A673 (cell line): ENCODE results near the gene CFAP90. TPM values are rescaled to one million over a fixed set of nuclear protein-coding genes. Genes with fewer than 3 reads are reported as not detected.

Experiments
- BruUV-seq: library from RNA; stranded (reverse); fragments of 400-500 nt; replicated peaks from 2 replicates; lab custom pipeline; 2021; lab: Mats Ljungman, UMichigan
- CTCF ChIA-PET: fragments of 300-600 bp; sonication (Branson Sonifier 250); formaldehyde crosslinking; loops from one replicate; lab custom pipeline; 2022; ENCODE audit warnings: antibody characterized with exemption; lab: Charles Lee
- POLR2A ChIA-PET: fragments of 300-600 bp; sonication (Branson Sonifier 250); formaldehyde crosslinking; loops from one replicate; lab custom pipeline; 2022; ENCODE audit warnings: antibody characterized with exemption; ENCODE audit not compliant: low non-redundant PET; lab: Charles Lee
- DNase-seq: peaks from one replicate; pipeline ENCODE4 v3.0.0-alpha.2; 2015; ENCODE audit warnings: low spot score
- H3K27ac ChIP-seq: fragments of 200-600 bp; sonication (generic); 2 replicates; pipeline ENCODE4 v1.5.1; 2016; ENCODE audit warnings: mixed run types, low read depth, mild to moderate bottlenecking, mixed read lengths, antibody characterized with exemption, low read length; ENCODE audit not compliant: poor library complexity, severe bottlenecking
- H3K27me3 ChIP-seq: fragments of 200-600 bp; sonication (generic); replicated peaks from 2 replicates; pipeline ENCODE4 v1.6.1; 2017; ENCODE audit warnings: mixed run types, low read depth, mild to moderate bottlenecking, mixed read lengths, antibody characterized with exemption, low read length; ENCODE audit not compliant: insufficient read depth, poor library complexity
- H3K36me3 ChIP-seq: fragments of 200-600 bp; sonication (generic); 2 replicates; pipeline ENCODE4 v1.6.1; 2016; ENCODE audit warnings: mixed run types, mild to moderate bottlenecking, mixed read lengths, antibody characterized with exemption, low read length; ENCODE audit not compliant: insufficient read depth, poor library complexity, severe bottlenecking
- H3K4me1 ChIP-seq: fragments of 200-600 bp; sonication (generic); 2 replicates; pipeline ENCODE4 v1.6.1; 2017; ENCODE audit warnings: mixed run types, mild to moderate bottlenecking, mixed read lengths, antibody characterized with exemption, low read length; ENCODE audit not compliant: insufficient read depth, poor library complexity, severe bottlenecking
- H3K4me3 ChIP-seq: fragments of 200-600 bp; sonication (generic); 2 replicates; pipeline ENCODE4 v1.5.1; 2016; ENCODE audit warnings: low read depth, mixed run types, mild to moderate bottlenecking, mixed read lengths, low read length; ENCODE audit not compliant: poor library complexity, severe bottlenecking
- H3K9me3 ChIP-seq: fragments of 200-600 bp; sonication (generic); 2 replicates; pipeline ENCODE4 v1.6.1; 2016; ENCODE audit warnings: mixed run types, low read depth, mild to moderate bottlenecking, mixed read lengths, antibody characterized with exemption, low read length; ENCODE audit not compliant: poor library complexity, severe bottlenecking
- CTCF ChIP-seq: fragments of 300-800, 200-600 bp; sonication (generic); conservative IDR thresholded peaks from 2 replicates; pipeline ENCODE4 v1.5.1; 2017; ENCODE audit warnings: low read depth, mild to moderate bottlenecking, antibody characterized with exemption, low read length, moderate library complexity, mixed read lengths
- EZH2 ChIP-seq: fragments of 200-600 bp; sonication (generic); IDR thresholded peaks from 2 replicates; pipeline ENCODE4 v1.6.1; 2017; ENCODE audit warnings: borderline replicate concordance, low read depth, mild to moderate bottlenecking, mixed read lengths, antibody characterized with exemption, low read length; ENCODE audit not compliant: poor library complexity, severe bottlenecking
- intact Hi-C: fragments of 100-400 bp; cut with micrococcal nuclease; formaldehyde crosslinking; loops from one replicate; pipeline ENCODE4 v1.10.0; 2022; ENCODE audit not compliant: unreplicated experiment
- total RNA-seq: library from RNA; stranded (reverse); gene quantifications from 2 replicates; pipeline ENCODE4 v1.2.3, GENCODE V29; 2021

Gene CFAP90
- total RNA-seq, 1 experiment from 2014 or later, result not detected

GRCh38 chr5:7846327-7846726 lies 4.6 kb downstream of the CFAP90 start:
- CTCF ChIA-PET, result no interaction called here
- H3K4me1 ChIP-seq, result peaks cover 9% of the 10 kb centered on the region
- POLR2A ChIA-PET, result no interaction called here
- H3K36me3 ChIP-seq, result no peaks in the 10 kb centered on the region
- no peak overlapping the region for H3K4me3 ChIP-seq
- no TSS peak for BruUV-seq
- no peaks in the 10 kb centered on the region for H3K9me3 ChIP-seq
- no peak overlapping the region for H3K27ac ChIP-seq
- TF ChIP-seq EZH2, result no peak
- no peak for TF ChIP-seq CTCF
- peaks cover 29% of the 10 kb centered on the region for H3K27me3 ChIP-seq
- intact Hi-C loops, result no loop called here
- DNase-seq, result no peak

GRCh38 chr5:7845557-7845956 lies 5.4 kb downstream of the CFAP90 start:
- Histone ChIP-seq H3K27me3 (peaks cover 29% of the 10 kb centered on the region), H3K9me3 (no peaks in the 10 kb centered on the region), H3K4me3 (no peak overlapping the region), H3K27ac (no peak overlapping the region), H3K4me1 (peaks cover 9% of the 10 kb centered on the region), H3K36me3 (no peaks in the 10 kb centered on the region)
- ChIA-PET CTCF (no interaction called here), POLR2A (no interaction called here)
- no TSS peak for BruUV-seq
- DNase-seq, result peak; percentile 37
- no peak for TF ChIP-seq CTCF
- TF ChIP-seq EZH2, result no peak
- intact Hi-C loops, result no loop called here

- Histone ChIP-seq H3K27ac (no peak overlapping the region), H3K4me3 (no peak overlapping the region), H3K4me1 (peaks cover 9% of the 10 kb centered on the region), H3K9me3 (no peaks in the 10 kb centered on the region), H3K27me3 (peaks cover 29% of the 10 kb centered on the region), H3K36me3 (no peaks in the 10 kb centered on the region)
- TF ChIP-seq CTCF (no peak), EZH2 (no peak)
- BruUV-seq, result no TSS peak
- POLR2A ChIA-PET, result interaction anchor here (0.6 kb wide), 1 partner anchor 1223 kb away, joined by 3 read pairs; no protein-coding TSS in a partner anchor
- intact Hi-C loops, result no loop called here
- CTCF ChIA-PET, result no interaction called here
- no peak for DNase-seq
Observed at GRCh38 chr5:7844901-7845300, 6.0 kb downstream of the CFAP90 start.
